HEK293 (cell line): ENCODE measurements around the gene ZMYND10.

Experiments used
- GLI2 ChIP-seq: fragments of 450-650 bp; formaldehyde crosslinking; IDR thresholded peaks from 2 replicates; pipeline ENCODE4; 2017; ENCODE audit warnings: missing biosample characterization, missing genetic modification characterization, low read depth, borderline replicate concordance
- TF ChIP-seq, protein P1 (sequence below): fragments of 450-650 bp; formaldehyde crosslinking; IDR thresholded peaks from 2 replicates; pipeline ENCODE4 v1.5.1; 2016; ENCODE audit warnings: missing biosample characterization, missing genetic modification characterization

DNA sequence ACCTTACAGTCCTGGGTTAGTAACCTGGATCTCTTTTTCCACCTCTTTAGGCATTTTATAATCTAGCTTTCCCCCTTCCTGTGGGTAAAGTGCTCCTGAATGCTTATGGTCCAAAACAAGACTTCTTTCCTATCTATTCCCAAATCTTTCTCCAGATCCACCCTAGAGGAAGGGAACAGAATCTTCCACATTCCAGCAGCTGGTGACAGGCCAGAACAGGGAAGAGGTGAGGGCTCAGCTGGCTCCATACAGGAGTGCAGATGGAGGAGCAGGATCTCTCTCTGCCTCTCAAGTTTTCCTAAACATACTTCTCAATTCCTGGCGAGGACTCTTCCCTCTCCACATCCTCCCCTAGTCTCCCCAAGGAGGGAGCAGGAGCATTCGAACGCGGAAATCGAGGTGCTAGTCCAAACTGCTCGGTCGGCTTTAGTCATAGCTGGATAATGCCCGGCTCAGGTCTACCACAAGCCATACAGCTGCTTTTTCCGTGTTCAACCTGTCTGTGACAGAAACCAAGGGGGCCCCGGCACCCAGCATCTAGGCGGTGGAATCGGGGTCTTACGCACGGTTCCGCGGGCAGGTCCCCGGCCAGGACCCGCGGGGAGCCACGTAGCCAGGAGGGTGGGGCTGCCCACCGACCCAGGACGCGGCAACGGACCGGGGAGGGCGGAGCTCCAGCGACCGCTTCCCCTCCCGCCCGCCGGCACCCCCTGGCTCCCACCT is 8.9 kb downstream of the ZMYND10 start:
- TF ChIP-seq GLI2, result no peak
- TF ChIP-seq, protein P1, sequence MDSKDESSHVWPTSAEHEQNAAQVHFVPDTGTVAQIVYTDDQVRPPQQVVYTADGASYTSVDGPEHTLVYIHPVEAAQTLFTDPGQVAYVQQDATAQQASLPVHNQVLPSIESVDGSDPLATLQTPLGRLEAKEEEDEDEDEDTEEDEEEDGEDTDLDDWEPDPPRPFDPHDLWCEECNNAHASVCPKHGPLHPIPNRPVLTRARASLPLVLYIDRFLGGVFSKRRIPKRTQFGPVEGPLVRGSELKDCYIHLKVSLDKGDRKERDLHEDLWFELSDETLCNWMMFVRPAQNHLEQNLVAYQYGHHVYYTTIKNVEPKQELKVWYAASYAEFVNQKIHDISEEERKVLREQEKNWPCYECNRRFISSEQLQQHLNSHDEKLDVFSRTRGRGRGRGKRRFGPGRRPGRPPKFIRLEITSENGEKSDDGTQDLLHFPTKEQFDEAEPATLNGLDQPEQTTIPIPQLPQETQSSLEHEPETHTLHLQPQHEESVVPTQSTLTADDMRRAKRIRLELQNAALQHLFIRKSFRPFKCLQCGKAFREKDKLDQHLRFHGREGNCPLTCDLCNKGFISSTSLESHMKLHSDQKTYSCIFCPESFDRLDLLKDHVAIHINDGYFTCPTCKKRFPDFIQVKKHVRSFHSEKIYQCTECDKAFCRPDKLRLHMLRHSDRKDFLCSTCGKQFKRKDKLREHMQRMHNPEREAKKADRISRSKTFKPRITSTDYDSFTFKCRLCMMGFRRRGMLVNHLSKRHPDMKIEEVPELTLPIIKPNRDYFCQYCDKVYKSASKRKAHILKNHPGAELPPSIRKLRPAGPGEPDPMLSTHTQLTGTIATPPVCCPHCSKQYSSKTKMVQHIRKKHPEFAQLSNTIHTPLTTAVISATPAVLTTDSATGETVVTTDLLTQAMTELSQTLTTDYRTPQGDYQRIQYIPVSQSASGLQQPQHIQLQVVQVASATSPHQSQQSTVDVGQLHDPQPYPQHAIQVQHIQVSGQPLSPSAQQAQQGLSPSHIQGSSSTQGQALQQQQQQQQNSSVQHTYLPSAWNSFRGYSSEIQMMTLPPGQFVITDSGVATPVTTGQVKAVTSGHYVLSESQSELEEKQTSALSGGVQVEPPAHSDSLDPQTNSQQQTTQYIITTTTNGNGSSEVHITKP (tag by site-specific recombination), result no peak
